DOHH2 (cell line): ENCODE measurements around the gene MZF1.

Experiments
- H3F3A ChIP-seq: fragments of 200-600 bp; sonication (generic), shearing (Covaris generic); 2 replicates; pipeline ENCODE4 v1.6.0; 2016; ENCODE audit warnings: antibody characterized with exemption, mild to moderate bottlenecking; ENCODE audit not compliant: control insufficient read depth, insufficient read depth
- H3K27ac ChIP-seq: fragments of 200-600 bp; sonication (generic); 2 replicates; pipeline ENCODE4 v1.5.1; 2014; ENCODE audit warnings: low read depth, mild to moderate bottlenecking, low read length, moderate library complexity
- H3K27me3 ChIP-seq: fragments of 200-600 bp; sonication (generic); 2 replicates; pipeline ENCODE4 v1.6.1; 2014; ENCODE audit warnings: mild to moderate bottlenecking, low read length, mixed read lengths; ENCODE audit not compliant: control insufficient read depth
- H3K36me3 ChIP-seq: fragments of 200-600 bp; sonication (generic); 2 replicates; pipeline ENCODE4 v1.6.1; 2014; ENCODE audit warnings: mild to moderate bottlenecking, low read length, moderate library complexity, mixed read lengths; ENCODE audit not compliant: control insufficient read depth
- H3K4me1 ChIP-seq: fragments of 200-600 bp; sonication (generic); 2 replicates; pipeline ENCODE4 v1.6.1; 2014; ENCODE audit warnings: mild to moderate bottlenecking, low read length, mixed read lengths; ENCODE audit not compliant: control insufficient read depth
- H3K4me2 ChIP-seq: fragments of 200-600 bp; sonication (generic); 2 replicates; pipeline ENCODE4 v1.6.0; 2014; ENCODE audit warnings: mild to moderate bottlenecking, low read length, moderate library complexity
- H3K4me3 ChIP-seq: fragments of 200-600 bp; sonication (generic); 2 replicates; pipeline ENCODE4 v1.5.1; 2014; ENCODE audit warnings: mild to moderate bottlenecking, low read length, mixed read lengths
- H3K79me2 ChIP-seq: fragments of 200-600 bp; sonication (generic); 2 replicates; pipeline ENCODE4 v1.6.1; 2014; ENCODE audit warnings: mild to moderate bottlenecking, low read length, mixed read lengths; ENCODE audit not compliant: control insufficient read depth
- H3K9me2 ChIP-seq: fragments of 200-600 bp; sonication (generic); replicated peaks from 2 replicates; pipeline ENCODE4 v1.6.1; 2014; ENCODE audit warnings: mild to moderate bottlenecking, low read length, mixed read lengths; ENCODE audit not compliant: control insufficient read depth
- H3K9me3 ChIP-seq: fragments of 200-600 bp; sonication (generic); 2 replicates; pipeline ENCODE4 v1.6.1; 2014; ENCODE audit warnings: antibody characterized with exemption, low read length, mixed read lengths; ENCODE audit not compliant: control insufficient read depth, insufficient read depth
- H4K20me1 ChIP-seq: fragments of 200-600 bp; sonication (generic); 2 replicates; pipeline ENCODE4 v1.6.0; 2014; ENCODE audit warnings: low read depth, mild to moderate bottlenecking, antibody characterized with exemption, low read length, moderate library complexity; ENCODE audit not compliant: control insufficient read depth, insufficient read depth
- CTCF ChIP-seq: fragments of 200-600 bp; sonication (generic); IDR thresholded peaks from one replicate; pipeline ENCODE4 v1.5.1; 2014; ENCODE audit warnings: antibody characterized with exemption, mild to moderate bottlenecking, low read depth, low read length; ENCODE audit not compliant: poor library complexity, severe bottlenecking
- EZH2phosphoT487 ChIP-seq: fragments of 200-600 bp; sonication (generic); IDR thresholded peaks from 2 replicates; pipeline ENCODE4 v1.6.1; 2017; ENCODE audit warnings: borderline replicate concordance, mild to moderate bottlenecking, antibody characterized with exemption, low read length, moderate library complexity, mixed read lengths

Gene MZF1

DNA sequence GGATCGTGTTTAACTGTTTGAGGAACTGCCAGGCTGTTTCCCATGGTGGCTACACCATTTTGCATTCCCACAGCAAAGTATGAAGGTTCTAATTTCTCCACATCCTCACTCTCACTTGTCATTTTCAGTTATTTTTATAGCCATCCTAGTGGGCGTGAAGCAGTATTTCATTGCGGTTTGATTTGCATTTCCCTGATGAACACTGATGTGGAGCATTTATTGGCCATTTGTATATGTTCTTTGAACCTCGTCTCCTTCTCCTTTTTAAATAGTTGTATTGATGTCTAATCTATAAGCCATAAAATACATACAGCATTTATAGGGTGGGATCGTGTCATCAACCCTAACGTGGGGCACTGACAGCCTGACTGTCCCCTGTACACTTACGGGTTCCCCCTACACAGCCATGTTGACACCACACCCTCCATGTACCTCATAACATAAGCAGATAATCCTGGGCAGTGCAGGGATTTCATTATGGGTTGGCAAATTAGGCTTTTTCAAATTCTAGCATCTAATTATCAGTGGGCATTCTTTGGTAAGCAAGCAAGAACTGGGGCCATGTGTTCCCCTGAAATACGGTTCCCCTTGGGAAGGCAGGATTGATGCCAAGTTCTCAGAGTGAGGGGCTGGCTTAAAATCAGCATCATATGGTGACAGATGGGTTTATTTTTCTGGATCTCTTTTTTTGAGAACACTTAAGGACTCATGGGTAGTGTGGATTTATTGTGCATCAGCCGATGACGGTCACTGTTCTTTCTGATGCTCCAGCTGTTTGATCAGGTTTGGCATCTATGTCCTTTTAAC, 41.9 kb downstream of the MZF1 start:
- Histone ChIP-seq H3K4me3 (peak overlapping the region; percentile 52), H3K4me1 (peaks cover 24% of the 10 kb centered on the region), H4K20me1 (no peaks in the 10 kb centered on the region), H3K27ac (peak overlapping the region; percentile 2; the same call in 1 of the 2 replicates), H3K9me2 (no peaks in the 10 kb centered on the region), H3K9me3 (no peaks in the 10 kb centered on the region), H3K79me2 (no peaks in the 10 kb centered on the region), H3K36me3 (no peaks in the 10 kb centered on the region), H3K4me2 (peak overlapping the region; percentile 52), H3K27me3 (no peaks in the 10 kb centered on the region), H3F3A (peaks cover 2% of the 10 kb centered on the region; the same call in 1 of the 2 replicates)
- TF ChIP-seq EZH2phosphoT487 (no peak), CTCF (no peak)

DNA sequence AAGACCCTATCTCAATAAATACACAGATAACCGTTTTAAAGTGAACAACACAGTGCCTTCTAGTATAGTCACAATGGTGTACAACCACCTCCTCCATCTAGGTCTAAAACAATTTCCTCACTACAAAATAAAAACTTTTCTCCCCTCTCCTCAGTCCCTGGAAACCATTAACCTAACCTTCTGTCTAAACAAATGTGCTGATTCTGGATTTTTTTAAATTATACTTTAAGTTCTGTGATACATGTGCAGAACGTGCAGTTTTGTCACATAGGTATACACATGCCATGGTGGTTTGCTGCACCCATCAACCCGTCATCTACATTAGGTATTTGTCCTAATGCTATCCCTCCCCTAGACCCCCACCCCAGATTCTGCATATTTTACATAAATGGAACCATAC, 43.7 kb downstream of the MZF1 start:
- TF ChIP-seq CTCF (no peak), EZH2phosphoT487 (no peak)

DNA sequence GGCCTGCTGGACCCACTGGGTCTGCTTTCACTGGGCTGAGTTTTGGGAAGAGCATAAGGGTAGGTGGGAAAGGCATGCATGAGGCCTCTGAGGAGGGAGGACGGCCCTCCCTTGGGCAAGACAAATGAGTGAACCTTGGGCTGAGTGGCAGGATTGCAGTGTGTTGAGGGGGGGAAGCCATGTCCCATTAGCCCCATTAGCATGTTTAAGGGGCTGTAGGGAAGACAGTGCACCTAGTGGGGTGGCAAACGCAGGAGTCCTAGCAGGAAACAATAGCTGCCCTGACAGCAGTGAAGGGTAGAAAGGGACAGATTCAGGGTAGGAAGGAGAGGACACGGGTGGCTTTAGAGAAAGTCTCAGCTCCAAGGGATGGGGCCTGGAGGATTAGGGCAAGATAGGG, 50.4 kb downstream of the MZF1 start:
- Histone ChIP-seq H4K20me1 (no peaks in the 10 kb centered on the region), H3K9me3 (no peaks in the 10 kb centered on the region), H3K27me3 (no peaks in the 10 kb centered on the region), H3K27ac (no peak overlapping the region), H3K79me2 (peaks cover 20% of the 10 kb centered on the region), H3F3A (peaks cover 7% of the 10 kb centered on the region; the same call in 1 of the 2 replicates), H3K4me3 (no peak overlapping the region), H3K9me2 (no peaks in the 10 kb centered on the region), H3K4me2 (no peak overlapping the region), H3K4me1 (peaks cover 15% of the 10 kb centered on the region), H3K36me3 (no peaks in the 10 kb centered on the region)
- no peak for TF ChIP-seq EZH2phosphoT487
- TF ChIP-seq CTCF = no peak

More for the DNA sequence above, 43.7 kb downstream of the MZF1 start:
- H3K4me1 ChIP-seq = peaks cover 24% of the 10 kb centered on the region
- no peaks in the 10 kb centered on the region for H3K9me3 ChIP-seq
- peaks cover 2% of the 10 kb centered on the region; the same call in 1 of the 2 replicates for H3F3A ChIP-seq
- no peak overlapping the region for H3K4me2 ChIP-seq
- H3K79me2 ChIP-seq = no peaks in the 10 kb centered on the region
- no peaks in the 10 kb centered on the region for H4K20me1 ChIP-seq
- H3K4me3 ChIP-seq = no peak overlapping the region
- H3K36me3 ChIP-seq = no peaks in the 10 kb centered on the region
- no peaks in the 10 kb centered on the region for H3K9me2 ChIP-seq
- H3K27me3 ChIP-seq = no peaks in the 10 kb centered on the region
- H3K27ac ChIP-seq = no peak overlapping the region
